Natural killer cell (primary cell): ENCODE measurements around the gene NFIB. TPM values are rescaled to one million over a fixed set of nuclear protein-coding genes. Genes with fewer than 3 reads are reported as not detected.

ENCODE experiments used
- ATAC-seq, 3 donors: fragments of 150-1000 bp in 2 of 3; fragments of 200-7000 bp in 1 of 3; cut with Tn5 transposase; 1 replicate in 1 of 3; 2 replicates in 2 of 3; pipeline ENCODE4 v1.10.0; 2021; ENCODE audit warnings: mild to moderate bottlenecking in 2 of 3, moderate library complexity in 2 of 3
- DNase-seq, 2 donors: peaks; one replicate each; pipeline versions ENCODE4 v3.0.0 to v3.0.0-alpha.2; 2013 to 2021; ENCODE audit warnings: mixed read lengths in 1 of 2
- H3K27ac ChIP-seq: one replicate; pipeline ENCODE4 v1.5.1; 2013; ENCODE audit warnings: mild to moderate bottlenecking, low read length
- H3K27me3 ChIP-seq: one replicate; pipeline ENCODE4 v1.6.1; 2013; ENCODE audit warnings: low read length; ENCODE audit not compliant: control insufficient read depth, insufficient read depth
- H3K36me3 ChIP-seq: one replicate; pipeline ENCODE4 v1.6.1; 2013; ENCODE audit warnings: low read length; ENCODE audit not compliant: control insufficient read depth, insufficient read depth
- H3K4me1 ChIP-seq: one replicate; pipeline ENCODE4 v1.6.1; 2013; ENCODE audit warnings: low read length; ENCODE audit not compliant: control insufficient read depth, insufficient read depth
- H3K4me3 ChIP-seq: one replicate; pipeline ENCODE4 v1.5.1; 2013; ENCODE audit warnings: low read length
- H3K9me3 ChIP-seq: one replicate; pipeline ENCODE4 v1.6.1; 2013; ENCODE audit warnings: low read length; ENCODE audit not compliant: control insufficient read depth, insufficient read depth
- H3K27ac Mint-ChIP-seq, 2 donors: one replicate each; pipeline ENCODE4 v1.8.0; 2022; ENCODE audit warnings: mild to moderate bottlenecking in 2 of 2, mixed read lengths in 2 of 2, moderate library complexity in 1 of 2
- H3K27me3 Mint-ChIP-seq, 2 donors: one replicate each; pipeline ENCODE4 v1.8.0; 2022; ENCODE audit warnings: low read depth in 2 of 2, mixed read lengths in 2 of 2
- H3K36me3 Mint-ChIP-seq: one replicate; pipeline ENCODE4 v1.8.0; 2022; ENCODE audit warnings: mixed read lengths
- H3K4me1 Mint-ChIP-seq, 2 donors: one replicate each; pipeline ENCODE4 v1.8.0; 2022; ENCODE audit warnings: mixed read lengths in 2 of 2
- H3K4me3 Mint-ChIP-seq: one replicate; pipeline ENCODE4 v1.8.0; 2022; ENCODE audit warnings: mild to moderate bottlenecking, moderate library complexity, mixed read lengths
- H3K9me3 Mint-ChIP-seq, 2 donors: one replicate each; pipeline ENCODE4 v1.8.0; 2022; ENCODE audit warnings: mixed read lengths in 2 of 2
- CTCF ChIP-seq: fragments of 200-600 bp; IDR thresholded peaks from one replicate; pipeline ENCODE4 v1.8.0; 2022; ENCODE audit warnings: antibody characterized with exemption
- WGBS: methylation state at CpG from one replicate; pipeline ENCODE4 v1.1.7; 2013; ENCODE audit warnings: missing lambda C conversion rate; ENCODE audit not compliant: insufficient coverage; 5-methylcytosine and 5-hydroxymethylcytosine counted together
- intact Hi-C: fragments of 100-400 bp; cut with micrococcal nuclease; formaldehyde crosslinking; loops from one replicate; pipeline ENCODE4 v1.14.2; 2022
- total RNA-seq, 4 donors: library from RNA; stranded (reverse); fragments of 120-200 nt in 1 of 4; gene quantifications; one replicate each; pipeline versions ENCODE4 v1.2.3 to v1.2.4, GENCODE V29; 2013 to 2022

The NFIB gene
- total RNA-seq: under 1 TPM in 2 of 3 donors, not detected in 1; 0.20 to 0.21 TPM
- total RNA-seq (2013): 0.27 TPM

- no peaks in the 10 kb centered on the region for H3K36me3 Mint-ChIP-seq
- under 1% methylated on average over 52 of the region's 63 CpGs for WGBS
- ATAC-seq: peak in 1 of 3 donors; percentile 40
- H3K27me3 Mint-ChIP-seq: peaks cover 48 to 57% of the 10 kb centered on the region in 2 donors
- TF ChIP-seq CTCF: no peak
- H3K4me1 Mint-ChIP-seq: peaks cover 16 to 20% of the 10 kb centered on the region in 2 donors
- peak within 1 kb of the TSS; percentile 92 for H3K4me3 Mint-ChIP-seq
- intact Hi-C loops: no loop called here
- Histone ChIP-seq H3K9me3 (no peaks in the 10 kb centered on the region), H3K4me1 (peaks cover 20% of the 10 kb centered on the region), H3K27me3 (peaks cover 46% of the 10 kb centered on the region), H3K36me3 (no peaks in the 10 kb centered on the region), H3K4me3 (no peak within 1 kb of the TSS), H3K27ac (no peak within 1 kb of the TSS)
- peak in 1 of 2 donors; percentile 24 for DNase-seq
- no peaks in the 10 kb centered on the region for H3K9me3 Mint-ChIP-seq
- no peak within 1 kb of the TSS for H3K27ac Mint-ChIP-seq
Measured at GRCh38 chr9:14313951-14314423, at the start of gene NFIB. NFIB (minus strand) TSS chr9:14314141; CDS start chr9:14313511, 630 bp downstream.

GRCh38 chr9:14362175-14362574 lies 48.2 kb upstream of the NFIB start:
- Mint-ChIP-seq H3K36me3 (no peaks in the 10 kb centered on the region), H3K27ac (no peak overlapping the region), H3K4me1 (no peaks in the 10 kb centered on the region), H3K27me3 (peaks cover 0 to 8% of the 10 kb centered on the region in 2 donors), H3K9me3 (peaks cover 0 to 3% of the 10 kb centered on the region in 2 donors), H3K4me3 (no peak overlapping the region)
- Histone ChIP-seq H3K36me3 (no peaks in the 10 kb centered on the region), H3K27me3 (peaks cover 3% of the 10 kb centered on the region), H3K27ac (no peak overlapping the region), H3K4me3 (no peak overlapping the region), H3K4me1 (no peaks in the 10 kb centered on the region), H3K9me3 (no peaks in the 10 kb centered on the region)
- 100% methylated on average over 1 of the region's 1 CpG for WGBS
- no peak for TF ChIP-seq CTCF
- DNase-seq: no peak
- ATAC-seq: no peak
- intact Hi-C loops: no loop called here

- no peak overlapping the region for H3K4me3 ChIP-seq
- Mint-ChIP-seq H3K36me3 (no peaks in the 10 kb centered on the region), H3K4me3 (no peak overlapping the region), H3K27me3 (peaks cover 0 to 3% of the 10 kb centered on the region in 2 donors), H3K9me3 (no peaks in the 10 kb centered on the region), H3K27ac (no peak overlapping the region), H3K4me1 (no peaks in the 10 kb centered on the region)
- peaks cover 3% of the 10 kb centered on the region for H3K27me3 ChIP-seq
- intact Hi-C loops: no loop called here
- no peak overlapping the region for H3K27ac ChIP-seq
- no peaks in the 10 kb centered on the region for H3K9me3 ChIP-seq
- ATAC-seq (no peak), DNase-seq (no peak)
- no peaks in the 10 kb centered on the region for H3K4me1 ChIP-seq
- no peak for TF ChIP-seq CTCF
- no peaks in the 10 kb centered on the region for H3K36me3 ChIP-seq
Measured at GRCh38 chr9:14361074-14361473, 47.1 kb upstream of the NFIB start.

GRCh38 chr9:14358523-14358922 lies 44.6 kb upstream of the NFIB start:
- H3K4me1 Mint-ChIP-seq: peaks cover 0 to 2% of the 10 kb centered on the region in 2 donors
- no peak for TF ChIP-seq CTCF
- Histone ChIP-seq H3K4me1 (no peaks in the 10 kb centered on the region), H3K36me3 (no peaks in the 10 kb centered on the region), H3K27me3 (no peaks in the 10 kb centered on the region), H3K4me3 (no peak overlapping the region), H3K27ac (no peak overlapping the region), H3K9me3 (no peaks in the 10 kb centered on the region)
- no peak overlapping the region for H3K4me3 Mint-ChIP-seq
- WGBS: 57% methylated on average over 2 of the region's 2 CpGs
- H3K9me3 Mint-ChIP-seq: no peaks in the 10 kb centered on the region
- no peaks in the 10 kb centered on the region for H3K36me3 Mint-ChIP-seq
- DNase-seq: no peak
- H3K27me3 Mint-ChIP-seq: peaks cover 7 to 15% of the 10 kb centered on the region in 2 donors
- no peak for ATAC-seq
- intact Hi-C loops: no loop called here
- no peak overlapping the region for H3K27ac Mint-ChIP-seq
